HepG2 (cell line): ENCODE results near the gene IL4I1. TPM values are rescaled to one million over a fixed set of nuclear protein-coding genes. Genes with fewer than 3 reads are reported as not detected.

ENCODE experiments used
- CBX1 ChIP-seq: IDR thresholded peaks from one replicate; pipeline ENCODE4 v1.6.1; 2016; ENCODE audit warnings: antibody characterized with exemption, low read depth
- FOXP1 ChIP-seq, 2 experiments: fragments of 450-650 bp in 1 of 2; IDR thresholded peaks; 2 replicates each; pipeline ENCODE4 v1.6.1; 2017 to 2018; ENCODE audit warnings: antibody characterized with exemption in 1 of 2
- HOXA7 ChIP-seq: sonication (generic); formaldehyde crosslinking; IDR thresholded peaks from 2 replicates; pipeline ENCODE4 v1.8.1; 2022; ENCODE audit warnings: mild to moderate bottlenecking, missing genetic modification reagents, moderate library complexity
- MEF2D ChIP-seq: sonication (generic); formaldehyde crosslinking; IDR thresholded peaks from 2 replicates; pipeline ENCODE4 v1.5.1; 2020; ENCODE audit warnings: mild to moderate bottlenecking, missing genetic modification reagents
- NCOA2 ChIP-seq: sonication (generic); formaldehyde crosslinking; IDR thresholded peaks from 2 replicates; pipeline ENCODE4 v1.8.0; 2022; ENCODE audit warnings: inconsistent platforms
- TEAD2 ChIP-seq: sonication (generic); formaldehyde crosslinking; IDR thresholded peaks from 2 replicates; pipeline ENCODE4 v1.9.0; 2021; ENCODE audit warnings: missing genetic modification reagents
- TOPORS ChIP-seq: sonication (generic); formaldehyde crosslinking; IDR thresholded peaks from 2 replicates; pipeline ENCODE4 v1.8.0; 2023; ENCODE audit warnings: mild to moderate bottlenecking, missing genetic modification reagents
- ZBTB42 ChIP-seq: sonication (generic); formaldehyde crosslinking; IDR thresholded peaks from 2 replicates; pipeline ENCODE4 v1.5.0; 2020; ENCODE audit warnings: mild to moderate bottlenecking, missing genetic modification reagents
- ZNF552 ChIP-seq: sonication (generic); formaldehyde crosslinking; IDR thresholded peaks from 2 replicates; pipeline ENCODE4 v1.9.0; 2022; ENCODE audit warnings: missing genetic modification reagents, mild to moderate bottlenecking, borderline replicate concordance
- polyA plus RNA-seq, 8 experiments: library from polyadenylated mRNA; depleted of rRNA in 3 of 8; stranded (reverse) in 7 of 8; unstranded in 1 of 8; fragments of >200 nt; fragmentation: Illumina TruSeq in 4 of 8; extraction: Trizol in 4 of 8; gene quantifications; 2 replicates each; pipeline versions ENCODE4 v1.2.1 to v1.2.3, GENCODE V29; 2011 to 2016; ENCODE audit warnings: low read depth in 4 of 8, missing spikeins in 1 of 8, mixed read lengths in 1 of 8; ENCODE audit not compliant: insufficient read depth in 1 of 8
- total RNA-seq, 5 experiments: library from RNA; depleted of rRNA; stranded (reverse); fragments of >200 nt; fragmentation: Illumina TruSeq; extraction: Trizol; gene quantifications; 2 replicates each; pipeline ENCODE4 v1.2.3, GENCODE V29; 2016; ENCODE audit warnings: low read depth in 1 of 5
- TF ChIP-seq, protein P1 (sequence below): sonication (generic); formaldehyde crosslinking; IDR thresholded peaks from 2 replicates; pipeline ENCODE4 v1.5.0; 2020; ENCODE audit warnings: missing genetic modification reagents
- TF ChIP-seq, protein P2 (sequence below), 2 experiments: sonication (generic) in 1 of 2; formaldehyde crosslinking in 1 of 2; IDR thresholded peaks; 2 replicates each; pipeline versions ENCODE4 v1.6.1 to v1.9.0; 2014 to 2022; ENCODE audit warnings: antibody characterized with exemption in 1 of 2, borderline replicate concordance in 1 of 2, inconsistent platforms in 1 of 2, low read depth in 1 of 2, missing genetic modification reagents in 1 of 2
- TF ChIP-seq, protein P3 (sequence below): IDR thresholded peaks from 2 replicates; pipeline ENCODE4 v1.6.1; 2016; ENCODE audit warnings: missing genetic modification reagents, missing compliant biosample characterization
- TF ChIP-seq, protein P4 (sequence below): sonication (generic); formaldehyde crosslinking; IDR thresholded peaks from 2 replicates; pipeline ENCODE4 v1.5.0; 2020; ENCODE audit warnings: missing genetic modification reagents, mild to moderate bottlenecking, borderline replicate concordance
- TF ChIP-seq, protein P5 (sequence below): sonication (generic); formaldehyde crosslinking; IDR thresholded peaks from 2 replicates; pipeline ENCODE4 v1.4.0; 2020; ENCODE audit warnings: mild to moderate bottlenecking, missing genetic modification reagents
- TF ChIP-seq, protein P6 (sequence below): sonication (generic); formaldehyde crosslinking; IDR thresholded peaks from 2 replicates; pipeline ENCODE4 v1.4.0; 2020; ENCODE audit warnings: missing genetic modification reagents, mild to moderate bottlenecking, borderline replicate concordance

The IL4I1 gene
- total and polyA plus RNA-seq, 2 of the 13 experiments (the other 11 are each of a cell fraction or from before 2014, with no cell fraction given) = not detected

DNA sequence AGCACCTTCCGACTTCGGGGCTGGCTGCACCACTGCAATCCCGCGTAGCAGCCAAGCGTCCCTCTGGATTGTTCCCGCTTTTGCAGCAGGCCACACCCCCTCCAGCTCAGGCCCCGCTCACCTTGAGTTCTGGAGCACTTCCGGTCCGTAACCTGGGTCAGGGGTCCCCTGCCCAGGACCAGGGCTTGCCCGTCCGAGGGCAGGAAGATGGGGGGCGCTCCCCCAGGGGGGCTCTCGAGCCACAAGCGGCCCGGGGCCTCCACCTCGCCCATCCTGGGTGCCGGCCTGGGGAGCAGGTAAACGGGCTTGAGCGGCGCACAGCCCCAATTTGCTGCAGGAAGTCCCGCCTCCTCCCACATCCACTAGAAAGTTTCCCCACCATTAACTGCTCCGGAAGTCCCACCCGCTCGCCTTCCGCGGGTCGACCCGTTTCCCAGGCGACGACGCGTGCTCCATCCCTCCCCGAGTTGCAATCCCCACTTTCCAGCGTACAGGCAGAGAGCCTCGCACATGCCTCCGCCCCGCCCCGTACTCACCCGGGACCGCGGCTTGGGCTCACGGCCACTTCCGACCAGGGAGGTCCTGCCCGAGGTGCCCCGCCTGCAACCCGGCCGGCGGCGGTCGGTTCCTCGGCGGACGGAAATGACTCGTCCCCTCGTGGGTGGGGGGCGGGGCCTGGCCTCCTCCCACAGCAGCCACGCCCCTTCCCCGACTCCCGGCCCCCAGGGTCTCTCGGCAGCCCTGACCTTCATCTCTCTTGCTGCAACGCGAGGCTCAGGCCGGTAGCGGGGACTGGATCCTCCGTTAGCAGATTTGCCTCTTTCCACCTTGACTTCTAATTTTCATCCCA lies 29.5 kb downstream of the IL4I1 start, which contains the start of gene PNKP (continued):
- TF ChIP-seq, protein P1, sequence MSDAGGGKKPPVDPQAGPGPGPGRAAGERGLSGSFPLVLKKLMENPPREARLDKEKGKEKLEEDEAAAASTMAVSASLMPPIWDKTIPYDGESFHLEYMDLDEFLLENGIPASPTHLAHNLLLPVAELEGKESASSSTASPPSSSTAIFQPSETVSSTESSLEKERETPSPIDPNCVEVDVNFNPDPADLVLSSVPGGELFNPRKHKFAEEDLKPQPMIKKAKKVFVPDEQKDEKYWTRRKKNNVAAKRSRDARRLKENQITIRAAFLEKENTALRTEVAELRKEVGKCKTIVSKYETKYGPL (CRISPR knock-in tag) = no peak
- TF ChIP-seq, protein P2, sequence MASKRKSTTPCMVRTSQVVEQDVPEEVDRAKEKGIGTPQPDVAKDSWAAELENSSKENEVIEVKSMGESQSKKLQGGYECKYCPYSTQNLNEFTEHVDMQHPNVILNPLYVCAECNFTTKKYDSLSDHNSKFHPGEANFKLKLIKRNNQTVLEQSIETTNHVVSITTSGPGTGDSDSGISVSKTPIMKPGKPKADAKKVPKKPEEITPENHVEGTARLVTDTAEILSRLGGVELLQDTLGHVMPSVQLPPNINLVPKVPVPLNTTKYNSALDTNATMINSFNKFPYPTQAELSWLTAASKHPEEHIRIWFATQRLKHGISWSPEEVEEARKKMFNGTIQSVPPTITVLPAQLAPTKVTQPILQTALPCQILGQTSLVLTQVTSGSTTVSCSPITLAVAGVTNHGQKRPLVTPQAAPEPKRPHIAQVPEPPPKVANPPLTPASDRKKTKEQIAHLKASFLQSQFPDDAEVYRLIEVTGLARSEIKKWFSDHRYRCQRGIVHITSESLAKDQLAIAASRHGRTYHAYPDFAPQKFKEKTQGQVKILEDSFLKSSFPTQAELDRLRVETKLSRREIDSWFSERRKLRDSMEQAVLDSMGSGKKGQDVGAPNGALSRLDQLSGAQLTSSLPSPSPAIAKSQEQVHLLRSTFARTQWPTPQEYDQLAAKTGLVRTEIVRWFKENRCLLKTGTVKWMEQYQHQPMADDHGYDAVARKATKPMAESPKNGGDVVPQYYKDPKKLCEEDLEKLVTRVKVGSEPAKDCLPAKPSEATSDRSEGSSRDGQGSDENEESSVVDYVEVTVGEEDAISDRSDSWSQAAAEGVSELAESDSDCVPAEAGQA (IDR thresholded peaks at IDR 0.05; ENCODE audit: low read depth) = no peak
- TF ChIP-seq, protein P2 (CRISPR knock-in tag; IDR thresholded peaks at IDR 0.05; ENCODE audit: borderline replicate concordance) = no peak
- TF ChIP-seq FOXP1 (IDR thresholded peaks at IDR 0.05) (no peak), FOXP1 (CRISPR knock-in tag; IDR thresholded peaks at IDR 0.05) (no peak), TOPORS (0 out of 2 replicates have a peak, but pooled peaks have one; percentile 9), CBX1 (no peak), NCOA2 (peak; percentile 44; the same call in 1 of the 2 replicates), HOXA7 (CRISPR knock-in tag) (no peak), ZNF552 (CRISPR knock-in tag) (peak; percentile 91; the same call in 1 of the 2 replicates), TEAD2 (CRISPR knock-in tag) (no peak), MEF2D (CRISPR knock-in tag) (peak; percentile 42; the same call in 1 of the 2 replicates), ZBTB42 (CRISPR knock-in tag) (0 out of 2 replicates have a peak, but pooled peaks have one; percentile 62)
- TF ChIP-seq, protein P3, sequence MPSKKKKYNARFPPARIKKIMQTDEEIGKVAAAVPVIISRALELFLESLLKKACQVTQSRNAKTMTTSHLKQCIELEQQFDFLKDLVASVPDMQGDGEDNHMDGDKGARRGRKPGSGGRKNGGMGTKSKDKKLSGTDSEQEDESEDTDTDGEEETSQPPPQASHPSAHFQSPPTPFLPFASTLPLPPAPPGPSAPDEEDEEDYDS (CRISPR knock-in tag) = peak; percentile 48
- TF ChIP-seq, protein P4, sequence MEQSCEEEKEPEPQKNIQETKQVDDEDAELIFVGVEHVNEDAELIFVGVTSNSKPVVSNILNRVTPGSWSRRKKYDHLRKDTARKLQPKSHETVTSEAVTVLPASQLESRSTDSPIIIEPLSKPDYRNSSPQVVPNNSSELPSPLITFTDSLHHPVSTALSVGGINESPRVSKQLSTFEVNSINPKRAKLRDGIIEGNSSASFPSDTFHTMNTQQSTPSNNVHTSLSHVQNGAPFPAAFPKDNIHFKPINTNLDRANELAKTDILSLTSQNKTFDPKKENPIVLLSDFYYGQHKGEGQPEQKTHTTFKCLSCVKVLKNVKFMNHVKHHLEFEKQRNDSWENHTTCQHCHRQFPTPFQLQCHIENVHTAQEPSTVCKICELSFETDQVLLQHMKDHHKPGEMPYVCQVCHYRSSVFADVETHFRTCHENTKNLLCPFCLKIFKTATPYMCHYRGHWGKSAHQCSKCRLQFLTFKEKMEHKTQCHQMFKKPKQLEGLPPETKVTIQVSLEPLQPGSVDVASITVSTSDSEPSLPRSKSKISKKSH = peak; percentile 93
- TF ChIP-seq, protein P5, sequence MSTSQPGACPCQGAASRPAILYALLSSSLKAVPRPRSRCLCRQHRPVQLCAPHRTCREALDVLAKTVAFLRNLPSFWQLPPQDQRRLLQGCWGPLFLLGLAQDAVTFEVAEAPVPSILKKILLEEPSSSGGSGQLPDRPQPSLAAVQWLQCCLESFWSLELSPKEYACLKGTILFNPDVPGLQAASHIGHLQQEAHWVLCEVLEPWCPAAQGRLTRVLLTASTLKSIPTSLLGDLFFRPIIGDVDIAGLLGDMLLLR = peak; percentile 89
- TF ChIP-seq, protein P6, sequence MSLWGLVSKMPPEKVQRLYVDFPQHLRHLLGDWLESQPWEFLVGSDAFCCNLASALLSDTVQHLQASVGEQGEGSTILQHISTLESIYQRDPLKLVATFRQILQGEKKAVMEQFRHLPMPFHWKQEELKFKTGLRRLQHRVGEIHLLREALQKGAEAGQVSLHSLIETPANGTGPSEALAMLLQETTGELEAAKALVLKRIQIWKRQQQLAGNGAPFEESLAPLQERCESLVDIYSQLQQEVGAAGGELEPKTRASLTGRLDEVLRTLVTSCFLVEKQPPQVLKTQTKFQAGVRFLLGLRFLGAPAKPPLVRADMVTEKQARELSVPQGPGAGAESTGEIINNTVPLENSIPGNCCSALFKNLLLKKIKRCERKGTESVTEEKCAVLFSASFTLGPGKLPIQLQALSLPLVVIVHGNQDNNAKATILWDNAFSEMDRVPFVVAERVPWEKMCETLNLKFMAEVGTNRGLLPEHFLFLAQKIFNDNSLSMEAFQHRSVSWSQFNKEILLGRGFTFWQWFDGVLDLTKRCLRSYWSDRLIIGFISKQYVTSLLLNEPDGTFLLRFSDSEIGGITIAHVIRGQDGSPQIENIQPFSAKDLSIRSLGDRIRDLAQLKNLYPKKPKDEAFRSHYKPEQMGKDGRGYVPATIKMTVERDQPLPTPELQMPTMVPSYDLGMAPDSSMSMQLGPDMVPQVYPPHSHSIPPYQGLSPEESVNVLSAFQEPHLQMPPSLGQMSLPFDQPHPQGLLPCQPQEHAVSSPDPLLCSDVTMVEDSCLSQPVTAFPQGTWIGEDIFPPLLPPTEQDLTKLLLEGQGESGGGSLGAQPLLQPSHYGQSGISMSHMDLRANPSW (CRISPR knock-in tag) = peak; percentile 78; the same call in 1 of the 2 replicates
